GM18858 (cell line): ENCODE data around the gene SYT1.

Experiments used
- ATAC-seq: cut with Tn5 transposase; IDR thresholded peaks from one replicate; pipeline ENCODE4 v1.9.1; 2021; ENCODE audit not compliant: unreplicated experiment

SYT1 gene

GRCh38 chr12:78888568-78888967 is 24.0 kb downstream of the SYT1 start:
- ATAC-seq, result peak; percentile 98

- no peak for ATAC-seq
Observed at GRCh38 chr12:78891646-78892353, 27.2 kb downstream of the SYT1 start.

- no peak for ATAC-seq
Observed at GRCh38 chr12:78898416-78898815, 33.8 kb downstream of the SYT1 start.

GRCh38 chr12:78914859-78915331 is 50.3 kb downstream of the SYT1 start:
- no peak for ATAC-seq

GRCh38 chr12:78916845-78917480 is 52.4 kb downstream of the SYT1 start:
- no peak for ATAC-seq

GRCh38 chr12:78917513-78917912 is 52.9 kb downstream of the SYT1 start:
- no peak for ATAC-seq

GRCh38 chr12:78918268-78918667 is 53.7 kb downstream of the SYT1 start:
- no peak for ATAC-seq

GRCh38 chr12:78928200-78929074 is 63.9 kb downstream of the SYT1 start:
- no peak for ATAC-seq

GRCh38 chr12:78929075-78929418 is 64.5 kb downstream of the SYT1 start:
- ATAC-seq, result no peak

GRCh38 chr12:78931466-78931990 is 67.0 kb downstream of the SYT1 start:
- no peak for ATAC-seq

GRCh38 chr12:78933014-78933413 is 68.4 kb downstream of the SYT1 start:
- ATAC-seq, result no peak

GRCh38 chr12:78938341-78939084 is 73.9 kb downstream of the SYT1 start:
- no peak for ATAC-seq

- no peak for ATAC-seq
Observed at GRCh38 chr12:78949532-78949931, 85.0 kb downstream of the SYT1 start.

GRCh38 chr12:78951803-78952551 is 87.4 kb downstream of the SYT1 start:
- ATAC-seq, result no peak

GRCh38 chr12:78952552-78952929 is 88.0 kb downstream of the SYT1 start:
- ATAC-seq, result no peak

- no peak for ATAC-seq
Observed at GRCh38 chr12:78958941-78959340, 94.4 kb downstream of the SYT1 start.

- no peak for ATAC-seq
Observed at GRCh38 chr12:78959556-78959955, 95.0 kb downstream of the SYT1 start.

GRCh38 chr12:78961171-78961570 is 96.6 kb downstream of the SYT1 start:
- no peak for ATAC-seq

GRCh38 chr12:78963439-78964227 is 99.1 kb downstream of the SYT1 start:
- no peak for ATAC-seq
